PC-3 (cell line): ENCODE data around the gene STAT3. TPM values are rescaled to one million over a fixed set of nuclear protein-coding genes. Genes with fewer than 3 reads are reported as not detected.

Experiments
- ATAC-seq: fragments of 200-7000 bp; cut with Tn5 transposase; 2 replicates; pipeline ENCODE4 v1.9.1; 2020; ENCODE audit warnings: mild to moderate bottlenecking, moderate library complexity
- BruUV-seq: library from RNA; stranded (reverse); fragments of 400-500 nt; replicated peaks from 2 replicates; lab custom pipeline; 2021; lab: Mats Ljungman, UMichigan
- CTCF ChIA-PET: fragments of 300-600 bp; sonication (Branson Sonifier 250); formaldehyde crosslinking; loops from one replicate; lab custom pipeline; 2022; ENCODE audit warnings: antibody characterized with exemption; lab: Charles Lee
- POLR2A ChIA-PET: fragments of 300-600 bp; sonication (Branson Sonifier 250); formaldehyde crosslinking; loops from one replicate; lab custom pipeline; 2022; ENCODE audit warnings: antibody characterized with exemption; ENCODE audit not compliant: unreplicated experiment; lab: Charles Lee
- DNase-seq: peaks from one replicate; pipeline ENCODE4 v3.0.0-alpha.2; 2015
- H2AFZ ChIP-seq: fragments of 300-600 bp; sonication (generic); 2 replicates; pipeline ENCODE4 v1.6.0; 2016; ENCODE audit warnings: antibody characterized with exemption, low read length
- H3F3A ChIP-seq: fragments of 300-600 bp; sonication (generic); one replicate; pipeline ENCODE4 v1.6.0; 2017; ENCODE audit warnings: antibody characterized with exemption, low read length, control low read depth, mild to moderate bottlenecking; ENCODE audit not compliant: unreplicated experiment
- H3K27ac ChIP-seq: fragments of 300-600 bp; sonication (generic); 2 replicates; pipeline ENCODE4 v1.5.1; 2016; ENCODE audit warnings: mild to moderate bottlenecking, low read length
- H3K27me3 ChIP-seq: fragments of 300-600 bp; sonication (generic); 2 replicates; pipeline ENCODE4 v1.6.1; 2016; ENCODE audit warnings: low read length, mixed read lengths
- H3K36me3 ChIP-seq: fragments of 300-600 bp; sonication (generic); 2 replicates; pipeline ENCODE4 v1.6.1; 2016; ENCODE audit warnings: low read depth, mixed run types, low read length, mixed read lengths
- H3K4me1 ChIP-seq: fragments of 300-600 bp; sonication (generic); 2 replicates; pipeline ENCODE4 v1.5.1; 2016; ENCODE audit warnings: low read length; ENCODE audit not compliant: insufficient read depth
- H3K4me2 ChIP-seq: fragments of 300-600 bp; sonication (generic); 2 replicates; pipeline ENCODE4 v1.6.0; 2016; ENCODE audit warnings: low read length
- H3K4me3 ChIP-seq: fragments of 300-600 bp; sonication (generic); 2 replicates; pipeline ENCODE4 v1.5.1; 2016; ENCODE audit warnings: mild to moderate bottlenecking, low read length, mixed read lengths
- H3K79me2 ChIP-seq: fragments of 300-600 bp; sonication (generic); 2 replicates; pipeline ENCODE4 v1.6.1; 2017; ENCODE audit warnings: low read length, mixed read lengths
- H3K9ac ChIP-seq: fragments of 300-600 bp; sonication (generic); 2 replicates; pipeline ENCODE4 v1.6.0; 2016; ENCODE audit warnings: mild to moderate bottlenecking, low read length
- H3K9me2 ChIP-seq: fragments of 300-600 bp; sonication (generic); replicated peaks from 2 replicates; pipeline ENCODE4 v1.6.1; 2016; ENCODE audit warnings: mixed run types, low read length, mixed read lengths
- H3K9me3 ChIP-seq: fragments of 300-600 bp; sonication (generic); 2 replicates; pipeline ENCODE4 v1.6.1; 2016; ENCODE audit warnings: low read length, mixed read lengths
- H4K20me1 ChIP-seq: fragments of 300-600 bp; sonication (generic); 2 replicates; pipeline ENCODE4 v1.6.1; 2016; ENCODE audit warnings: low read length, mixed read lengths
- CTCF ChIP-seq: fragments of 300-600 bp; sonication (generic); conservative IDR thresholded peaks from 2 replicates; pipeline ENCODE4 v1.5.1; 2017; ENCODE audit warnings: antibody characterized with exemption, low read depth, mild to moderate bottlenecking, low read length
- EZH2 ChIP-seq: fragments of 300-600 bp; sonication (generic); IDR thresholded peaks from one replicate; pipeline ENCODE4 v1.6.1; 2017; ENCODE audit warnings: antibody characterized with exemption, mild to moderate bottlenecking, low read length; ENCODE audit not compliant: unreplicated experiment
- EZH2phosphoT487 ChIP-seq: fragments of 300-600 bp; sonication (generic); IDR thresholded peaks from 2 replicates; pipeline ENCODE4 v1.6.1; 2018; ENCODE audit warnings: mild to moderate bottlenecking, antibody characterized with exemption, low read length, borderline replicate concordance
- intact Hi-C: fragments of 100-400 bp; cut with micrococcal nuclease; formaldehyde crosslinking; loops from 2 replicates; pipeline ENCODE4 v1.9.0; 2023
- total RNA-seq: library from RNA; depleted of rRNA; stranded (reverse); fragments of >200 nt; gene quantifications from 2 replicates; pipeline ENCODE4 v1.2.3, GENCODE V29; 2014

Gene STAT3
- total RNA-seq, 1 experiment from 2014 or later = not detected

GRCh38 chr17:42285346-42286050 lies 102.7 kb downstream of the STAT3 start:
- Histone ChIP-seq H3K9ac (no peak overlapping the region), H3K36me3 (no peaks in the 10 kb centered on the region), H3K4me3 (no peak overlapping the region), H3K4me2 (no peak overlapping the region), H3K27me3 (no peaks in the 10 kb centered on the region), H3F3A (no peaks in the 10 kb centered on the region), H3K79me2 (no peaks in the 10 kb centered on the region), H3K27ac (no peak overlapping the region), H3K9me2 (no peaks in the 10 kb centered on the region), H2AFZ (no peak overlapping the region), H3K9me3 (no peaks in the 10 kb centered on the region), H3K4me1 (no peaks in the 10 kb centered on the region), H4K20me1 (no peaks in the 10 kb centered on the region)
- TF ChIP-seq EZH2 = no peak
- no peak for TF ChIP-seq CTCF
- TF ChIP-seq EZH2phosphoT487 = no peak
- no TSS peak for BruUV-seq
- intact Hi-C loops = no loop called here
- DNase-seq = no peak
- ATAC-seq = no peak
- POLR2A ChIA-PET = no interaction called here
- CTCF ChIA-PET = no interaction called here

GRCh38 chr17:42284566-42284965 lies 103.7 kb downstream of the STAT3 start:
- H2AFZ ChIP-seq = no peak overlapping the region
- H3K9ac ChIP-seq = no peak overlapping the region
- CTCF ChIA-PET = no interaction called here
- H3K9me3 ChIP-seq = no peaks in the 10 kb centered on the region
- TF ChIP-seq EZH2phosphoT487 (no peak), EZH2 (no peak)
- POLR2A ChIA-PET = no interaction called here
- no peaks in the 10 kb centered on the region for H3K79me2 ChIP-seq
- H3K27ac ChIP-seq = no peak overlapping the region
- H4K20me1 ChIP-seq = no peaks in the 10 kb centered on the region
- H3K27me3 ChIP-seq = no peaks in the 10 kb centered on the region
- intact Hi-C loops = no loop called here
- H3K4me3 ChIP-seq = no peak overlapping the region
- no TSS peak for BruUV-seq
- ATAC-seq (no peak), DNase-seq (no peak)
- H3K4me2 ChIP-seq = no peak overlapping the region
- no peaks in the 10 kb centered on the region for H3K4me1 ChIP-seq
- H3K36me3 ChIP-seq = no peaks in the 10 kb centered on the region
- no peaks in the 10 kb centered on the region for H3K9me2 ChIP-seq
- H3F3A ChIP-seq = no peaks in the 10 kb centered on the region

- no peaks in the 10 kb centered on the region for H4K20me1 ChIP-seq
- H3K9me3 ChIP-seq = no peaks in the 10 kb centered on the region
- intact Hi-C loops = no loop called here
- CTCF ChIA-PET = no interaction called here
- TF ChIP-seq CTCF = no peak
- no peak for TF ChIP-seq EZH2phosphoT487
- no peak for TF ChIP-seq EZH2
- no peaks in the 10 kb centered on the region for H3K4me1 ChIP-seq
- DNase-seq = no peak
- H3K9me2 ChIP-seq = no peaks in the 10 kb centered on the region
- no peaks in the 10 kb centered on the region for H3K79me2 ChIP-seq
- no peak for ATAC-seq
- no peaks in the 10 kb centered on the region for H3K27me3 ChIP-seq
- no peak overlapping the region for H3K27ac ChIP-seq
- no peaks in the 10 kb centered on the region for H3F3A ChIP-seq
- H3K4me3 ChIP-seq = no peak overlapping the region
- H3K36me3 ChIP-seq = no peaks in the 10 kb centered on the region
- no peak overlapping the region for H2AFZ ChIP-seq
- POLR2A ChIA-PET = no interaction called here
- BruUV-seq = no TSS peak
- no peak overlapping the region for H3K9ac ChIP-seq
- H3K4me2 ChIP-seq = no peak overlapping the region
Observed at GRCh38 chr17:42284024-42284369, 104.2 kb downstream of the STAT3 start.
